ENCODE data around the gene MACROH2A1.

Gene MACROH2A1

DNA sequence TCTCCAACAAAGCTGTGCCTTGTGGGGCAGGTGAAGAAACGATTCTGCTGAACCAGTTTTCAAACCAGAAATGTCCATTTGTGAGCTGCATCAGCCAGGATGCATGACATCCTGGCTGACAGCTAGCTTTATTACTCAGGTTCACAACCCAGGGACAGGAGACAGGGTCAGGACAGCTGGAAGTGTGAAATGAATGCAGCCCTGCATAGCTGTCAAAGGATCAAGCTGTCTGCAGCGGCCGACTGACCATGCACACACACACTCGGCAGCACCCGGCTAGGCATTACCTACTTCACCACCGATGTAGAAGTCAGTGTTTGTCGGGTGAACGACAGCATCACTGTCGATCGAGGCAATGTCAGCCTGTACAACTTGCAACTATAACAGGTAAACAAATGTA lies 48.5 kb downstream of the MACROH2A1 start:
- DNase-seq = no peak

DNA sequence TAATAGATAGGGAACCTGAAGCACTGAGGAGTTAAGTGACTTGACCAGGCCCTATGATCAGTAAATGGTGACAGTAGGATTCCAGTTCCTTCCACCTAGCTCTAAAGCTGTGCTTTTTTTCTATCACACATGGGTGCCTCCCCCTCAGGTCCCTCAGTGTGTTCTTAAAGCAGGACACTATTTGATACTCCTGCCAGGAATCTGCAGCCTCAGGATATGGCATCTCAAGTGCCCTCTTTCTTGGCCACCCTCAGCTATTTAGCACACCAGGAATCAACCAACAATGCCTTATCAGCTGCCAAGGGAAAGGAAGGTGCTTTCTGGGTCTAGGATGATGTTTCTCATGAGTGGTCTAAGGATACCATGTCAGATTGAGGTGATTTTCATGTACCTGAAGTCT lies 49.1 kb downstream of the MACROH2A1 start:
- no peak for DNase-seq

DNA sequence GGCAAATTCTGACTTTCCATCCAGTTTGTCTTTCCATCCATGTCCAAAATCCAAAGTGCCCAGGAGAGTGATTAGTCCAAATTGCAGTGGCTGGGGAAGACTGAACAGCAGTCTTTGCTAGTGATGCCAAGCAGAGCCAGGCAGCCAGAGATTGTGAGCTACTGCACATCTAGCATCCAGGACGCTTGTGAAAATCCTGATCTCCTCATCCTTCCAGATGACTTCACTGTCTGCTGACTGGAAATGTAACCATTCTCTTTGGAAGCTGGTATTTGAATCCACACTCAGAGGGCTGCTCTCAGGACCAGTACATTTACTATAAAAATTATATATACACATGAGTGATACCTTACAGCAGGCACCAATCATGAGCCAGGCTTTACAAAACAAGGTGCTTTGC lies 49.6 kb downstream of the MACROH2A1 start:
- DNase-seq = no peak

DNA sequence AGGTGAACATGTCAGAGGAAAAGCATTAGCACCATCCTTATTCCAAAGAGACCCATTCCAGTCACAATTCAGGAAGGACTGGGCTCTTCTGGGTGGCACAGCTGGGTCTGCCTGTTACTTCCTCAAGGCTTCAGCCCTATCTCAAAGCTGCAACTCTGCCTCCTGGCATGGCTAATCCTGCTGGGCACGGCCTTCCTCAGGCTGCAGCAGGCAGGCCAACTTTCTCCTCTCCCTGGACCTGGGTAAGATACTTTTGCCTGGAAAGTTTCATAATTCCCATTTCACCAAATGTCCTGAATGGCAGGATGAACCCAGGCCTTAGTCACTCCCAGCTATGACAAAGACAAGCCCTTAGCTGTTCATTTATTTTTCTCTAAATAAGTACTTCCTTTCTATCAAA lies 50.1 kb downstream of the MACROH2A1 start:
- DNase-seq = no peak

DNA sequence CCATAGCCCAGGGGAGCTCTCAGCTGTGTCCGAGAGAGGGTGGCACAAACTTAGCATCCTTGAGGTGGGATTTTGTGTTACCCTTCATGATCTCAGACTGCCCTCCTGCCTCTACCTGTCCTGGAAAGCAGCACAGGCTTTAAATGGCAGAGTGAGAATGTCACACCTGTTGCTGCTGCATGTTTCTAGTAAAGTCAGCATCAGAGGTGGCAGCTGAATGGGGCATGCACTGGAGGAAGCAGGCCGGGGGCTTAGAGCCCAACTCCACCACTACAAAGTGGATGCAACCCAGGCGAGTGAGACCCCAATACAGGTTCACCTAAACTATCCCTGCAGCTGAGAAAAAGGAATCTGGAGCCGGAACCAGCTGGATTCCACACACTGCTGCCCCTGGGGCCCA lies 51.6 kb downstream of the MACROH2A1 start:
- DNase-seq = no peak

DNA sequence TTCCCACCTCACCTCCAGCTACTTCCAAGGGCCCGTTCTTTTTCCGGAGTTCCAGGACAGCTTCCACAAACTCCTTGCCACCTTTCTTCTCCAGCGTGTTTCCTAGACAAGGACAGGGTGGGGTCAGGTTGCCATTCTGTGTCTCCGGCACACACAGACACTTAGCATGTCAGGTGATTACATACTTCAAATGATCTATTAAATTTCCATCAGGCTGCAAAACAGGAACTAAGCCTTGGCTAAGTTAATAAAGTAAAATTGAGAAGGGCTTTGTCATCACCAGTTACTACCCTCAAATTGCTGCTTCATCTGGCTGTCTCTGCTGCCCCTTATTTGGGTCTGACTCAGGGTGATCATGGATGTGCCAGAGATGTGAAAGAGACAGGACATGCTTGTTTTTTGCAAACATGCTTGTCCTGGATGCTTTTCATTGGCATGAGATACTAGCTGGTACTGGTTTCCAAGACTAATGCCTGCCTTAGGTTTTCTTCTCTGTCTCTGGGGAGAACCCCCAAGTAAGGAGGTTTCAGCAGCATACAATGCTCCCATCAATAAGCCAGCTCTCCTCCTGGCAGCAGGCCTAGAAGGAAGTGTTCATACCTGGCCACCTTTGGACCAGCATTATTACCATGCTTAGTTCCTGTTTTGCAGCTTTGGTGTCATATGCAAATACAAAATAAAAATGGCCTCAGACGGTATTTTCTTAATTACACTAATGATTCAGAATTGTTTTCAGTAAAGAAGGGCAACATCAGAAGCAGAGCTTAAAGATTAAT lies 52.9 kb downstream of the MACROH2A1 start:
- DNase-seq = no peak

DNA sequence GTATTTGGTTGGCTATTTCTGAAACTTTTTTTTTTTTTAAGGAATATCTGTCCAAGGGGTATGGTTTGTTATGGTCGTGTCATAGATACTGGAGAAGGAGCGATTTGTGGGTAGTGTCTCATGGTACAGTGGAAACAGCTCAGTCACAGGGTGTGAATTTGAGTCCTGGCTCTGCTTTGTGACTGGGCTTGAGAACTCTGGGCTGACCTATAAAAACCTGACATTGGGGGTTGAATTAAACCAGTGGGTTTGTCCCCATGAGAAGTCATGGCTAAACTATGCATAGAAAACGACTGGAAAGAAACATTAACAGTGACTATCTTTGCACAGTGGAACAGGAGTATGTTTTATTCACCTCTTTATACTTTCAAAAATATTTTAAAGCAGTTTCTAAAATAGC lies 54.7 kb downstream of the MACROH2A1 start:
- no peak for DNase-seq

DNA sequence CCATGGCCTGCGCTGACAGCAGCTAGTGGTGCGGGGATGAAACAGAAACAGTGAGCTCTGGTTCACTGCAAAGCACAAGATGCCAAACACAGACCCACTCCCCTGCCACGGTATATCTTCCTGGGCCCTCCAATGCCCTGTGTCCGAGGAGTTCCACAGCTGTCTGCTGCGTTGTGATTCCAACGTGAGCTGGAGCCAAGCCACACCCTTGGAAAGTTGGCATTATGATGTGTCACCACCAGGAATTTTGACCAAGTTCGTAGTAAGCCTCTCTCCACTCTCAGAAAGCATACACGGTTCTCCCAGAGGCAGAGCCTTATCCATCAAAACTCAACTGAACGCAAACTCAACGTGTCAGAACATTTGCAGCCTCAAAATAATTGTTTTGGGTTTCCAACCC lies 55.6 kb downstream of the MACROH2A1 start:
- no peak for DNase-seq

DNA sequence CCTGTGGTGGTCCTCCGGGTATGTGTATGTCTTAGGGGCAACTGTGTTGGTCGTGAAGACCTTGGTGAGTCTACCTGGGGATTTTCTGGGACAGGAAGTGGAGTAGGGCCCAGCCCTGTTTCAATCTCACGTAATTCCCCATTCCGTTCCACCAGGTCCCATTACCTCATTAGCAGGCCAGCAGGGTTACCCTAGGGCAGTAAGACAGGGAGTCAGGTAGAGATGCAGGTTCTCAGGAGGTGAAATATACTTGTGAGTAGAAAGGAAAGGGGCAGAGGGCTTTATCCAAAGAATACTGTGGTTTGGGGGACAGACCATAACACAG lies 56.5 kb downstream of the MACROH2A1 start:
- no peak for DNase-seq

DNA sequence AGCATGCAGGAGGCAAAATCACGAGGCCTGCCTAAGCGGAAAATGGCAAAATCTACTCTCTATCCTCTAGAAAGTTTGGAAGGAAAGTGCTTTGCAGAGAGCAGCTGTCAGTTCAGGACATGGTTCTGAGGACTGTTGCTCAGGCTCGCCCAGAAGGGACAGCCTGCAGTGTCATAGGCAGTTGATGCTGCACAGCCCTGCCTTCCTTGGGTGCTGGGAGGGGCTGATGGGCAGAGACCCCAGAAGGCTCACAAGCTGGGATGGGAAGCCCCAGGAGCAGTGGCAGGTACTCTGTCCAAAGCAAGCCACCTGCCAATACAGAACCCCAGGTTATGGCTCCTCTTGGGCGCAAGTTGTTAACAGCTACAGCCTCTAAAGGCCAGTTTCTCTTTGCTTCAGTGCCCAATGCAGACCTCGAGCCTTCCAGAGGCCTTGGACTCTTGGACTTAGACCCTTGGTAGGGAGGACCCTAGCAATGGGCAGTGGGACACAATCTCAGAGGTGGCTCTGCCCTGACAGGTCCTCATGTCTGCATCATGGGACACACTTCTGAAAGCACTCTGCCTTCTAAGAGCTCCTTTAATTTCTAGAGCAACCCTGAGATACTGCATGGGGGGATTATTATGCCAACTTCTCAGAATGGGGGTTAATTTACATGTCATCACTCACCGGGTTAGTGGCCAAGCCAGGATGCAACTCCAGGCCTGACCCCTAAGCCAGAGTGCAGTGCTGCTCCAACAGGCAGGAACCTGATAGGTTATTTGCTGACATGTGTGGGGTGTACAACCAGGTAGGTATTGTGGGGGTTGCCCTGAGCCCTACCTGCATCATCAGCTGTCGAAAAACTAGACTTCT lies 57.1 kb downstream of the MACROH2A1 start:
- no peak for DNase-seq

DNA sequence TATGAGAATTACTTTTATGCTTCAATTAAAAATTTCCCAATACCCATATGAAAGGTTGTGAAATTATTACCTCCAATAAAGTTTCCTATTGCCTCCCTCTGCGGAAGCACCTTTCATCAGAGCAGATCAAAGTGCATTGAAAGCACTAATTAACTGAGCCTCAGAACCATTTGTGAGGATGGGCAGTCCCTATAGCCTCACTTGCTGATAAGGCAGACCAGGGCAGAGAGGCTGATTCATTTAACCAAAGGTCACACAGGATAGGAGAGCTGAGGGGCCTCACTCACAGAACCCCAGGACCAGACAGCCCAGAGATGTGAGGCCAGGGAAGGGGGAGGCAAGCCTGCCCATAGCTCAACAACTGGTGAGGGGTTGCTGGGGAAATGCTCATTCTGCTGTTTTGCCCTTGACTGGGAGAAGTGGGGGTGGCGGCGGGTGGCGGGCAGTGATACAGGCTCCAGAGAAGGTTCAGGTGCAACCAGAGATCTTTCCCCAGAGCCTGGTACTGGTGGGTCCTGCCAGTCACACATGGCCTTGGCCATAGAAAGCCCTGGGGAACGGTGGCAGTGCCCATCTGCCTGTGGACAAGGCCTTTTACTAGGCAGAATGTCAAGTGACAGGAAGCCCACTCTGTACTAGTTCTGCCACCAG lies 57.9 kb downstream of the MACROH2A1 start:
- DNase-seq = no peak

DNA sequence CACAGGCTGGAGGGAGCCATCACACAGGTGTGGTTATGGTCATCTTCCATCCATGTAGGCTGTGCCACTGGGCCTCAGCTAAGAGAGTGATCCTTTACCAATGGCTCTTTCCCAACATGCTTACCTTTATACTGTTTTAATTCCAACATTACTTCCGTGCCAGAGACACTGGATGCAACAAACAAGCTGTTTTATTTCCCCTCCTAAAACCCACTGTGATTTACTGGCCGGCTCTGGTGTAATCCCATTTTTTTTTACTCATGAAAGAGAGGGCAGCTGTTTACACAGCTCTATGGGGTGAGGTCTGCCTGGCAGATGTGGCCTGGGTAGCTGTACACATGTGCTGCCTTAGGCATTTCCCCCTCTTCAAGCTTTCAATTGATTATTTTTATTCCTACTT lies 58.5 kb downstream of the MACROH2A1 start:
- DNase-seq = no peak

DNA sequence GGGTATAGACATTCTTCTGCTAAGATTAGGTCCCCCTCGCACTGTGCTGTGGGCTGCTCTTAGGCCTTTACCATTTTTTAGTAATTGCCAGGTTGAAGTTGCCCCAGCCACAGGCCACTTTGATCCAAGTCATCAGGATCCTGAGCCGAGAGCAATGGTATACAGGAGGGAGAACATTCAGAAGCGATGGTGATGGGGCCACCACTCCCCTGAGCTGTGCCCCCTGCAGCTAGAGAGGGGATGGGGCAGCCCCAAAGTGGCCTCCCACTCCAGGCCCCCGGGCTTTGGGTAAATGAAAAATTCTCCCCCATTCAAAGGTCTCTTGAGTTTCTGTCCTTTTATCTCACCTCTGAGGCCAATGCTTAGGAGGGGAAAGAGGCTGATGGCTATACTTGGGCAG lies 59.4 kb downstream of the MACROH2A1 start:
- DNase-seq = no peak

DNA sequence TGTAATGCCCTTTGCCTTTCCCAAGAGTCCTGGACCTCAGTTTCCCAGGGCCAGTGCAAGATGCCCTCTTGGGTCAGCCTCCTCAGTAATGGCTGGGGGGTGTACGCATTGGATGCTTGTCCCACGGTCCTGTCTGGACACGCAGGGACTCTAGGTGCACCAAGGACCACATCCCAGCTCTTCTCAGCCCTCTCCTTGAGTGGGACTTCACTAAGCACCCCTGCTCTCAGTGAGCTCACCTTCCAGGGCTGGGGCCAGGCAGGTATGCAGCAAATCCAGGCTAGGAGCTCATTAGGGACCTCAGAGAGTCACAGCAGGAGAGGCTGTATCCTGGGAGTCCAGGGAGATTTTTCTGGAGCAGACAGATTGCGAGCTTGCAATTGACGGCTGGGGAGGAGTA lies 59.8 kb downstream of the MACROH2A1 start:
- DNase-seq = no peak

DNA sequence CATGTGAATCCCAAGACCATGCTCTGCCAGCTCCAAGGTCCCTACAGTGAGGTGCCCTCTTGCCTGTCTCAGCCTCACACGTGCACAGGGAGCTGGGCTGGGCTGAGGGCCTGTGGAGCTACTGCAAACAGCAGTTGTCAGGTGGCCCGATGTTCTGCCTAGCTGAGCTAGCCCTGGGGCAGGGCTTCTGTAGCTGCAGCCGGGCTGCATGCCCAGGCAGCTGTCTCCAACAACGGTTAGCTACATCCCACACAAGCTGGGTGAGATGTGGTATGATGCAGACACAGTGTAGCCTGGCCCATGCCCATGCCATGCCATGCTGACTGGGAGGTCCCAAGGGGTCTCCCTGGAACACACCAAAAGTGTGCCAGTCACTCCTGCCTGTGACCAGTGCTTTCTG lies 62.0 kb downstream of the MACROH2A1 start:
- no peak for DNase-seq

DNA sequence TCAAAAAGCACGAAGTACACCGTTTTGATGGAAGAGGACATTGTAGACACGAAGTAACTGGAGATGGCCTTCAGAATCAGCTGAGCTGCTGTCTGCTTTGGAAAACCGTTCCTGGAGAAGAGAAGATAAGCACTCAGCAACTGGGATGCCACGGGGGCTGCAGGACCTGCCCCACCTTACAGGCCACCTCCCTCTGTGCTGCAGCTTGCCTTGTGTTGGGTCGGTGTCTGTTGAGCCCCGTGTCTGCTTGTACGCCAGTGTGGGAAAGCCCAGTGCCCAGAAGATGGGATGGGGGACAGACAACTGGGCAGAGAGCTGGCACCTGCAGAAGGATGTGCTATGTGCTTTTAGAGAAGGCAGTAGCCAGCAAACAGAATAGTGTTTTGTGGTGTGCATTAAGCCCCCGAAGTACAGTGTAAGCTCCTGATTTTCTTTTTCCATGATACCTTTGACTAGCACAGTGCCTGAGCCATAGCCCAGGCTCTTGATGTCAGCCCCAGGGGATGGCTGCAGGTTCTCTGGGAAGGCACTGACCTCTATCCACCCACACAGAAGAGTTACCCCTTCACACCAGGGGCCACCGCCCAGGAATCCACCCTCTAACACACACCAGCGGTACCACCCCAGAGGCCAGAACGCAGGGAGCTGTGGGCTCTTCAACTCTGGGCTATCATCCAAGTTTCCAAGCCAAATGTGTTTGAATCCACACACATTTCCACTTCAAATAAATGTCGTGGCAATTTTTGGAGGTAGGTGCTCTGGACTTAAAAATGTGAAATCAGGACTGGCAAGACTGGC lies 63.8 kb downstream of the MACROH2A1 start:
- no peak for DNase-seq

DNA sequence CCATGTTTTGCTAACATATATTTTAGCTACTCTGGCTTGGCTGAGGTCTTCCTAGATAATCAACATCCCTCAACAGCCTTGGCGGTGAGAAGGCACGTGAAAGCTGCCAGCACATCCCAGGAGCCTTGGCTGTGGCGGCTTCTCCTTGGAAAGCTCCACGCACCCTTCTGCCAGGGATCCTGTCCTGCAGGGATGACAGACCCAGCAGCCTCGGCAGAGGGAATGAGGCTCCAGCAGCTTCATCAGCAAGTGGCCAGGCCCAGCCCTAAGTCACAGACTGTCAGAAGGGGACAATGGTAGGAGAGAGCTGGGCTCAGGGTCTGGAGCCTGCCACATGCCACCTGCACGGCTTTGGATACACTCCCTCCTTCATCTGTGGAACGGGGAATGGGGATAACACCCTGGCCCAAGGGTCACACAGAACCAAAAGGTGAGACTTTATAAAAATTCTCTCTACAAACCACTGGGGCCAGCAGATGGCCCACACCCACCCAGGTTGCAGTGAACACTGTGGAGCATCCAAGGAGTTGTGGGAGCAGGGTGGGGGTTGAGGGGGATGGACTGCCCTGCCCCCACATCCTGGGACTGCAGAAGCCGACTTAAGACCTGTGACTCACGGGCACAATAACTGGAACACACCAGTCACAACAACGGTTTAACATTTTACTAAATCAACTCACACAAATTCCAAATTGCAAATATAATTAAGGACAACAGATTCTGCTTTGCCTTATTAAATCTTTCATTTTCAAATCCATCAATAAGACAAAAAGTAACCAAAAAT lies 65.1 kb downstream of the MACROH2A1 start:
- no peak for DNase-seq

DNA sequence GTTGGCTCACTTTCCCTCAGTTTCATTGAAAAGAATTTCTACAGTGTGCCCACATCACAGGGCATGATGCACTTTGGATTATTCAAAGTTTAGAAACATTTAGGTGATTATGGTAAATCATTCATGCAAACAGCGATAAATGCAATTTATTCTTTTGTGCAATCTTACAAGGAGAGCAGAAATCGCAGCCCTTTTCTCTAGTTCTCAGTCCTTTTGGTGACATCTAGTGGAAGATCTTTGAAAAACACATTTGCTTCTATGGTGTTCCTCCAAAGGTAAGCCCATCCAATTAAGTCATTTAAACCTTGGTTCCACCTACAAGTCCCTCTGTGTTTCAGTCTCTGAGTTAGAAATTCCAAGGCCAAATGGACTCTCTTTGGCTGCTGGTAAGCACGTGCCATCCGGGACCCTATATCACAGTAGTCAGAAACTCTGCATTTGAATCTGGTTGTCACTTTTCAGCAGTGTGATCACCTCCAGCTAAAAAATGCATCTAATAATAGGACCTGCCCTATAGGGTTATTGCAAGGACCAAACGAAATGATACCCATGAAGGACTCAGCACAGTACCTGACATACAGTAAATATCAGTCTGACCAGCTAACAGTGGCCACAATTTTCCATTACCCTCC lies 66.4 kb downstream of the MACROH2A1 start:
- DNase-seq = no peak

DNA sequence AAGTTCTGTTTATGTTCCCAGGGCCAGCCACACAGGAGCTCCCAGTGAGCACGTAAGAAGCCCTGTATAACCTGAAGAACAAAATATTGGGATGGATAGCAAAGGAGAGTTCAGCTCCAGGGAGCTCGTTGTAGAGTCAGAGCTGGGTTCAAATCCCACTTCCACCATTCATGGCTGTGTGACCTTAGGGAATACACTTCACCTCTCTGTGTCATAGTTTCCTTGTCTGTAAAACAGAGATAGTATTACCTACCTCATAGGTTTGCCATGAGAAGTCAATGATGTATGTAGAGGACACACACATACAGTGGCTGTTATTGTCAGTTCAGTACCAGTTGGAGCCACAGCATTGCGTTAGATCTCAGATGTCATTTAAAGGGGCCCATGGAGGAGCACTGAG lies 67.4 kb downstream of the MACROH2A1 start:
- DNase-seq = no peak

DNA sequence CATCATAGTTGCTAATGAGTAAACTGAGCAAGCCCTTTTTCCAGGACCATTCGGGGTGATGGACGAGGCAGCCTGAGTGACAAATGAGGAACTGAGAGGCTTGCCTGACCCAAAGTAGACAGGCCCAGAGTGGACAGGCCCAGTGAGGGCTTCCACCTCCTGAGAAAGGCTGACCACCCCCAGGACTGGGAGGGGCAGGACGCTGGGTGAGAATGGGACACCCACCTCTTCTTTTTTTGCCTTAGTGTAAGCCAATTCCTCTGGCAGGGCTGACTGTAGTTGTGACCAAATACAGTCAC lies 68.3 kb downstream of the MACROH2A1 start:
- DNase-seq = no peak

DNA sequence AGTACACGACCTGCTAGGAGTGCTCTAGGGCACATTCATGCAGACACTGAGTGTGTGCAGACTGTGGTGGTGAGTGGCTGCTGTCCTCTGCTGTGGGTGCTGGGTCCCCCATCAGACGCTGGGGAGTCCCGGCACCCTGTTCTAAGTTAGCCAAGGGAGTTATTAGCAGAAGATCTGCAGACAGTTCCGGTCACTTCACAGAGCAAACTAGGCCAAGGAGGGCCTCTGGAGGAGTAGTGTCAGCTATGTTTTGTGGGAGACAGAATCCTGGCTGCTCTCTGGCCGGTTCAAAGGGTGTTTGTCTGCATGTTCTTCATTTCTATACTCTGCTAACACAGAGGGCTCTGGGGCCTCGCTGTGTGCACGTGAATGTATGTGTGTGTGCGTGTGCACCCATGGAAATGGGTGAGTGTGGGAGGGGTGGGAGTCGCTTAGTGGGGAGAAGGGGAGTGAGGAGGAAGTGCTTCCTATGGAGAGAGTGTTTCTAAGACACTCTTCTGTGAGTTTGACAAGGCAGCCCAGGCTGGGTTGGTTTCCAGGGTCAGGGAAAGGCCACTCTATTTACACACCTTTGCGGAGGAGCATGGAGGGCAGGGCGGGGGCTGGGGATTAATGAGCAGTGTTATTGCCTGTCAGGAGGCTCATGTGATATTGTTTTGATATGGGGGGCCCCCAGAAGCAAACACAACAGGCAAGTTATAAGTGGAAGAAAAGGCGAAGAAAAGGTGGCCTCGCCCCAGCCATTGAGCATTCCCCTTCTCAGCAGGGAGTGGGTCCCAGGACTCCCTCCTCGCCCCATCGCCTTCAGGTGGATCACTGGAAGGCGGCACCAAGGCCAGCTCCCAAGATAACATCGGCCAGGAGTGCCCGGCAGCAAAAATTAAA lies 68.9 kb downstream of the MACROH2A1 start:
- no peak for DNase-seq
